Tibial artery (tissue), 4 donors: Measurements from ENCODE around the gene AGAP1.

ENCODE experiments used
- DNase-seq, 2 donors: peaks; one replicate each; pipeline ENCODE4 v3.0.0-alpha.2; 2019
- H3K27ac ChIP-seq, 2 donors: fragments of 200-600 bp; sonication (generic) in 1 of 2; 1 replicate in 1 of 2; 2 replicates in 1 of 2; pipeline ENCODE4 v1.5.1; 2018 to 2019; ENCODE audit warnings: mild to moderate bottlenecking in 1 of 2
- H3K27me3 ChIP-seq, 2 donors: fragments of 200-600 bp; sonication (generic) in 1 of 2; one replicate each; pipeline versions ENCODE4 v1.5.1 to v1.6.0; 2016 to 2019
- H3K36me3 ChIP-seq, 3 donors: fragments of 200-600 bp; sonication (generic) in 2 of 3; one replicate each; pipeline ENCODE4 v1.5.1; 2016 to 2019; ENCODE audit warnings: mild to moderate bottlenecking in 2 of 3
- H3K4me1 ChIP-seq, 4 donors: fragments of 200-600 bp; sonication (generic) in 2 of 4; 1 replicate in 3 of 4; 2 replicates in 1 of 4; pipeline ENCODE4 v1.5.1; 2016 to 2019
- H3K4me3 ChIP-seq, 2 donors: fragments of 200-600 bp; sonication (generic) in 1 of 2; 1 replicate in 1 of 2; 2 replicates in 1 of 2; pipeline ENCODE4 v1.5.1; 2018 to 2019; ENCODE audit warnings: mild to moderate bottlenecking in 2 of 2
- H3K9me3 ChIP-seq, 3 donors: fragments of 200-600 bp; sonication (generic) in 1 of 3; one replicate each; pipeline ENCODE4 v1.5.1; 2016 to 2019
- CTCF ChIP-seq, 2 experiments: fragments of 200-600 bp in 1 of 2; fragments of 450-650 bp in 1 of 2; IDR thresholded peaks; one replicate each; pipeline ENCODE4 v1.5.1; 2017 to 2019; ENCODE audit warnings: antibody characterized with exemption in 2 of 2, mild to moderate bottlenecking in 1 of 2, moderate library complexity in 1 of 2
- intact Hi-C: fragments of 100-400 bp; cut with DNase I; formaldehyde crosslinking; loops from one replicate; pipeline ENCODE4 v1.15.0; 2023; ENCODE audit warnings: low total_unique reads

Gene AGAP1

GRCh38 chr2:236170590-236171165 lies 676.8 kb downstream of the AGAP1 start:
- no peak for DNase-seq
- intact Hi-C loops, result no loop called here
- H3K27me3 ChIP-seq, result peaks cover 18 to 92% of the 10 kb centered on the region in 2 donors

DNA sequence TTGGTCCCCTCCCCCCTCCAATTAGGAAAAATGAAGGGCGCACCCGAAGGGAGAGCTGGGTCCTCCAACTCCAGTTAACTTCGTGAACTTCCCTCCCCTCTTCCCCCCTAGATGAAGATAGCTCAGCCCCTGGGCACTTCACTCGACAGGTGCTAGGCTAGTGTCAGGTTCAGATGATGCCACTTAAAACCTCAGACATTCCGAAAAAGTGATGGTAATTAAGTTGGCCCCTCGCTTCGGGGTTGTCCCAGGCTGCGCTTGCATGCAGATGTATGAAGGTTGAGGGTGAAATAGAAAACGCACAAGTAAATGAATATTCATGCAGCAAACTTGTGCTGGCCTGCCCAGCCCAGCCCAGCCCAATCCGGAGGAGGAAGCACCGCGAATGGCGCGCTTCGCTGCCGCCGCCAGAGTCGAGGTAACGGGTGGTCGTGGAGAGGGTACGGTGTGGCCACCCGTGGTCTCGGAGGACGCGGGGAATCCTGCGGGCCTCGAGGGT lies 677.4 kb downstream of the AGAP1 start:
- intact Hi-C loops, result no loop called here
- DNase-seq, result no peak
- Histone ChIP-seq H3K27me3 (peaks cover 18 to 86% of the 10 kb centered on the region in 2 donors), H3K9me3 (no peaks in the 10 kb centered on the region), H3K36me3 (no peaks in the 10 kb centered on the region), H3K4me1 (peaks cover 0 to 59% (median 38%) of the 10 kb centered on the region in 4 donors), H3K4me3 (no peak overlapping the region), H3K27ac (no peak overlapping the region)
- TF ChIP-seq CTCF (IDR thresholded peaks at IDR 0.05), result no peak

More at GRCh38 chr2:236170590-236171165, 676.8 kb downstream of the AGAP1 start:
- H3K4me3 ChIP-seq, result no peak overlapping the region
- no peaks in the 10 kb centered on the region for H3K36me3 ChIP-seq
- H3K9me3 ChIP-seq, result no peaks in the 10 kb centered on the region
- H3K27ac ChIP-seq, result no peak overlapping the region
- no peak for TF ChIP-seq CTCF (IDR thresholded peaks at IDR 0.05)
- H3K4me1 ChIP-seq, result peaks cover 0 to 65% (median 41%) of the 10 kb centered on the region in 4 donors

DNA sequence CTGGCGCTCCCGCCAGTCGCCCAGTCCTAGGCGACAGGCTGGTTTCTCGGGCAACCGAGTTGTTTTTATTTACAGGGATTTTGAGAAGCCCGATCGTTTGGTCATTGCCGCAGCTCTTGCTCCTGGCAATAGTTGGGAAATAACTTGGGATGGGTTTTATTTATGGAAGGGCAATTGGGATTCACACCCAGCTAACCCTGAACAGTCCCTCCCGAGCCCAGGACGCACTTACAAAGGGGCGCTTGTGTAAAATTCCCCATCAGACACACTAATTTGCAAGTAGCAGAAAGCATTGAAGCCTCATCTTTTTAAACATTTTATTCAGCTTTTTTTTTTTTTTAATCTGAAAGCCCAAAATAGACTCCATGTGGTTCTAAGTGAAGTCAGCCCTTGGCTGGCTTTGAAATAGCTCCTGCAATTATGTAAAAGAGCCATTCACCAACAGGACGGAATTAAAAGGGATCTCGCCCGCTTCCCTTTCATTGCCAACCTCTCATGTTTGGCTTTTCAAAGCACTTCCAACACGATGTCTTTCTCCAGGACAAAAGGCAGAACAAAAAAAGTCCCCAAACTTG lies 677.9 kb downstream of the AGAP1 start:
- Histone ChIP-seq H3K27ac (no peak overlapping the region), H3K4me1 (peaks cover 0 to 54% (median 33%) of the 10 kb centered on the region in 4 donors), H3K4me3 (no peak overlapping the region), H3K36me3 (no peaks in the 10 kb centered on the region), H3K27me3 (peaks cover 18 to 83% of the 10 kb centered on the region in 2 donors), H3K9me3 (no peaks in the 10 kb centered on the region)
- intact Hi-C loops, result no loop called here
- TF ChIP-seq CTCF (IDR thresholded peaks at IDR 0.05), result no peak
- no peak for DNase-seq

GRCh38 chr2:236172255-236173035 lies 678.6 kb downstream of the AGAP1 start:
- Histone ChIP-seq H3K4me1 (peaks cover 0 to 48% (median 26%) of the 10 kb centered on the region in 4 donors), H3K9me3 (no peaks in the 10 kb centered on the region), H3K4me3 (no peak overlapping the region), H3K36me3 (no peaks in the 10 kb centered on the region), H3K27me3 (peaks cover 12 to 83% of the 10 kb centered on the region in 2 donors), H3K27ac (no peak overlapping the region)
- no peak for DNase-seq
- no peak for TF ChIP-seq CTCF (IDR thresholded peaks at IDR 0.05)
- intact Hi-C loops, result no loop called here

- DNase-seq, result no peak
- H3K4me1 ChIP-seq, result peaks cover 0 to 48% (median 23%) of the 10 kb centered on the region in 4 donors
- no peaks in the 10 kb centered on the region for H3K36me3 ChIP-seq
- intact Hi-C loops, result no loop called here
- H3K4me3 ChIP-seq, result no peak overlapping the region
- H3K9me3 ChIP-seq, result no peaks in the 10 kb centered on the region
- peaks cover 11 to 83% of the 10 kb centered on the region in 2 donors for H3K27me3 ChIP-seq
- TF ChIP-seq CTCF (IDR thresholded peaks at IDR 0.05), result no peak
- H3K27ac ChIP-seq, result no peak overlapping the region
Measured at GRCh38 chr2:236173036-236173728, 679.3 kb downstream of the AGAP1 start.
